A549 (cell line): ENCODE measurements around the gene CHIT1. TPM values are rescaled to one million over a fixed set of nuclear protein-coding genes. Genes with fewer than 3 reads are reported as not detected.

Experiments
- ATAC-seq, 2 experiments: fragments of 200-7000 bp in 1 of 2; fragments of >200 bp in 1 of 2; cut with Nextera tagmentation in 1 of 2; cut with Tn5 transposase in 1 of 2; 3 replicates each; pipeline versions ENCODE4 v1.8.0 to v1.9.1; 2018 to 2020; ENCODE audit warnings: mild to moderate bottlenecking in 1 of 2, moderate library complexity in 1 of 2
- CTCF ChIA-PET: fragments of 300-600 bp; sonication (Branson Sonifier 250); formaldehyde crosslinking; extraction: SDS; loops from one replicate; lab custom pipeline; 2021; ENCODE audit warnings: antibody characterized with exemption, inconsistent platforms; lab: Yijun Ruan, JAX
- POLR2A ChIA-PET: fragments of 350-600 bp; formaldehyde crosslinking; extraction: SDS; loops from one replicate; lab custom pipeline; 2021; ENCODE audit warnings: antibody characterized with exemption, inconsistent platforms; lab: Yijun Ruan, JAX
- DNase-seq, 2 experiments: peaks; one replicate each; pipeline versions ENCODE4 v3.0.0 to v3.0.0-alpha.2; 2011 to 2016; ENCODE audit warnings: low read depth in 1 of 2, low spot score in 1 of 2
- FAIRE-seq: peaks from 2 replicates; lab custom pipeline; 2011; peaks lifted over from hg19 to GRCh38; lab: Jason Lieb, UNC
- H3K27ac ChIP-seq, 2 experiments: fragments of >200 bp; sonication (Bioruptor Twin); formaldehyde crosslinking; 3 replicates each; pipeline ENCODE4 v1.5.1; 2016 to 2017
- H3K4me1 ChIP-seq: fragments of >200 bp; sonication (Bioruptor Twin); formaldehyde crosslinking; 3 replicates; pipeline ENCODE4 v1.6.1; 2016
- H3K4me2 ChIP-seq: fragments of >200 bp; sonication (Bioruptor Twin); formaldehyde crosslinking; 3 replicates; pipeline ENCODE4 v1.6.1; 2016
- H3K4me3 ChIP-seq: fragments of >200 bp; sonication (Bioruptor Twin); formaldehyde crosslinking; 3 replicates; pipeline ENCODE4 v1.5.1; 2016
- H3K9me3 ChIP-seq: fragments of >200 bp; sonication (Bioruptor Twin); formaldehyde crosslinking; 3 replicates; pipeline ENCODE4 v1.6.1; 2016
- BHLHE40 ChIP-seq: IDR thresholded peaks from 2 replicates; pipeline ENCODE4 v1.6.1; 2012; ENCODE audit warnings: low read depth, low read length, inconsistent platforms
- CBX8 ChIP-seq: fragments of 200-600 bp; sonication (generic); IDR thresholded peaks from 2 replicates; pipeline ENCODE4 v1.6.1; 2016
- EP300 ChIP-seq, 2 experiments: fragments of >200 bp; sonication (Bioruptor Twin); formaldehyde crosslinking; IDR thresholded peaks; 2 replicates in 1 of 2; 3 replicates in 1 of 2; pipeline ENCODE4 v1.6.1; 2016 to 2017
- FOXS1 ChIP-seq: fragments of 250-450 bp; sonication (Bioruptor Pico); IDR thresholded peaks from 2 replicates; pipeline ENCODE4 v1.5.0; 2020; ENCODE audit warnings: mild to moderate bottlenecking, moderate library complexity
- HOXA7 ChIP-seq: fragments of 250-450 bp; sonication (Bioruptor Pico); IDR thresholded peaks from 2 replicates; pipeline ENCODE4 v1.5.0; 2020; ENCODE audit warnings: mild to moderate bottlenecking, moderate library complexity
- HOXB5 ChIP-seq: fragments of 250-450 bp; sonication (Bioruptor Pico); IDR thresholded peaks from 2 replicates; pipeline ENCODE4 v1.5.0; 2020; ENCODE audit warnings: mild to moderate bottlenecking, moderate library complexity
- NFE2L2 ChIP-seq: fragments of 150-350 bp; conservative IDR thresholded peaks from 2 replicates; pipeline ENCODE4 v1.6.1; 2014; ENCODE audit warnings: low read length
- PHF8 ChIP-seq: fragments of 200-600 bp; sonication (generic); IDR thresholded peaks from 2 replicates; pipeline ENCODE4 v1.6.1; 2016; ENCODE audit warnings: low read depth, mild to moderate bottlenecking, antibody characterized with exemption, moderate library complexity, borderline replicate concordance
- RAD21 ChIP-seq, 2 experiments: fragments of >200 bp in 1 of 2; sonication (Bioruptor Twin) in 1 of 2; formaldehyde crosslinking in 1 of 2; IDR thresholded peaks in 1 of 2; conservative IDR thresholded peaks in 1 of 2; 2 replicates in 1 of 2; 3 replicates in 1 of 2; pipeline ENCODE4 v1.6.1; 2012 to 2018; ENCODE audit warnings: inconsistent platforms in 1 of 2
- SMC3 ChIP-seq: fragments of >200 bp; sonication (Bioruptor Twin); formaldehyde crosslinking; IDR thresholded peaks from 3 replicates; pipeline ENCODE4 v1.6.1; 2018; ENCODE audit warnings: inconsistent platforms
- WGBS: methylation state at CpG from one replicate; pipeline ENCODE4 v1.1.6; 2017; ENCODE audit errors: missing lambda C conversion rate; 5-methylcytosine and 5-hydroxymethylcytosine counted together
- polyA plus RNA-seq, 4 experiments: library from polyadenylated mRNA; depleted of rRNA in 3 of 4; stranded (reverse); fragments of >200 nt; fragmentation: RNase III in 1 of 4; extraction: RNeasy Plus Mini Kit Qiagen cat#74134 plus additional on column Dnase treatment in 1 of 4; gene quantifications; 2 replicates in 3 of 4; 3 replicates in 1 of 4; pipeline ENCODE4 v1.2.3, GENCODE V29; 2011 to 2017
- TF ChIP-seq, protein P1 (sequence below): fragments of >200 bp; sonication (Bioruptor Twin); formaldehyde crosslinking; IDR thresholded peaks from 3 replicates; pipeline ENCODE4 v1.5.1; 2016

Gene CHIT1
- polyA plus RNA-seq, 2 of the 4 experiments (the other 2 are of a cell fraction), result not detected

GRCh38 chr1:203173011-203173555 lies 56.4 kb downstream of the CHIT1 start:
- no peak overlapping the region for H3K4me2 ChIP-seq

GRCh38 chr1:203172184-203173010 lies 57.1 kb downstream of the CHIT1 start:
- DNase-seq, result peak; percentile 67 to 78
- TF ChIP-seq PHF8 (no peak), RAD21 (conservative IDR thresholded peaks at IDR 0.05 in 1 of 2, IDR thresholded peaks at IDR 0.05 in 1 of 2) (peak; percentile 61 to 68), SMC3 (peak; percentile 85)
- TF ChIP-seq, protein P1, sequence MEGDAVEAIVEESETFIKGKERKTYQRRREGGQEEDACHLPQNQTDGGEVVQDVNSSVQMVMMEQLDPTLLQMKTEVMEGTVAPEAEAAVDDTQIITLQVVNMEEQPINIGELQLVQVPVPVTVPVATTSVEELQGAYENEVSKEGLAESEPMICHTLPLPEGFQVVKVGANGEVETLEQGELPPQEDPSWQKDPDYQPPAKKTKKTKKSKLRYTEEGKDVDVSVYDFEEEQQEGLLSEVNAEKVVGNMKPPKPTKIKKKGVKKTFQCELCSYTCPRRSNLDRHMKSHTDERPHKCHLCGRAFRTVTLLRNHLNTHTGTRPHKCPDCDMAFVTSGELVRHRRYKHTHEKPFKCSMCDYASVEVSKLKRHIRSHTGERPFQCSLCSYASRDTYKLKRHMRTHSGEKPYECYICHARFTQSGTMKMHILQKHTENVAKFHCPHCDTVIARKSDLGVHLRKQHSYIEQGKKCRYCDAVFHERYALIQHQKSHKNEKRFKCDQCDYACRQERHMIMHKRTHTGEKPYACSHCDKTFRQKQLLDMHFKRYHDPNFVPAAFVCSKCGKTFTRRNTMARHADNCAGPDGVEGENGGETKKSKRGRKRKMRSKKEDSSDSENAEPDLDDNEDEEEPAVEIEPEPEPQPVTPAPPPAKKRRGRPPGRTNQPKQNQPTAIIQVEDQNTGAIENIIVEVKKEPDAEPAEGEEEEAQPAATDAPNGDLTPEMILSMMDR, result peak; percentile 78
- Histone ChIP-seq H3K4me3 (no peak overlapping the region), H3K27ac (no peak overlapping the region), H3K4me1 (peaks cover 18% of the 10 kb centered on the region), H3K9me3 (no peaks in the 10 kb centered on the region), H3K4me2 (no peak overlapping the region)
- ATAC-seq, result peak; percentile 67 to 93
- no peak for FAIRE-seq
- POLR2A ChIA-PET, result no interaction called here
- CTCF ChIA-PET, result interaction anchor here (0.6 to 13.2 kb wide), 46 partner anchors 9 to 579 kb away, joined by 3 to 188 read pairs (median 5); partner anchors contain the start of genes ADORA1 and CHI3L1
- 34% methylated on average over 6 of the region's 8 CpGs for WGBS

More at GRCh38 chr1:203173011-203173555, 56.4 kb downstream of the CHIT1 start:
- ChIA-PET POLR2A (no interaction called here), CTCF (interaction anchor here (0.6 to 13.2 kb wide), 34 partner anchors 8 to 163 kb away, joined by 3 to 188 read pairs (median 6); partner anchors contain the start of genes ADORA1 and CHI3L1)
- no peak for FAIRE-seq
- peaks cover 25% of the 10 kb centered on the region for H3K4me1 ChIP-seq
- no peak overlapping the region for H3K27ac ChIP-seq
- H3K9me3 ChIP-seq, result no peaks in the 10 kb centered on the region
- no peak overlapping the region for H3K4me3 ChIP-seq
- DNase-seq, result no peak
- ATAC-seq, result no peak
- TF ChIP-seq CBX8, result no peak
- WGBS, result 63% methylated on average over 2 of the region's 2 CpGs

DNA sequence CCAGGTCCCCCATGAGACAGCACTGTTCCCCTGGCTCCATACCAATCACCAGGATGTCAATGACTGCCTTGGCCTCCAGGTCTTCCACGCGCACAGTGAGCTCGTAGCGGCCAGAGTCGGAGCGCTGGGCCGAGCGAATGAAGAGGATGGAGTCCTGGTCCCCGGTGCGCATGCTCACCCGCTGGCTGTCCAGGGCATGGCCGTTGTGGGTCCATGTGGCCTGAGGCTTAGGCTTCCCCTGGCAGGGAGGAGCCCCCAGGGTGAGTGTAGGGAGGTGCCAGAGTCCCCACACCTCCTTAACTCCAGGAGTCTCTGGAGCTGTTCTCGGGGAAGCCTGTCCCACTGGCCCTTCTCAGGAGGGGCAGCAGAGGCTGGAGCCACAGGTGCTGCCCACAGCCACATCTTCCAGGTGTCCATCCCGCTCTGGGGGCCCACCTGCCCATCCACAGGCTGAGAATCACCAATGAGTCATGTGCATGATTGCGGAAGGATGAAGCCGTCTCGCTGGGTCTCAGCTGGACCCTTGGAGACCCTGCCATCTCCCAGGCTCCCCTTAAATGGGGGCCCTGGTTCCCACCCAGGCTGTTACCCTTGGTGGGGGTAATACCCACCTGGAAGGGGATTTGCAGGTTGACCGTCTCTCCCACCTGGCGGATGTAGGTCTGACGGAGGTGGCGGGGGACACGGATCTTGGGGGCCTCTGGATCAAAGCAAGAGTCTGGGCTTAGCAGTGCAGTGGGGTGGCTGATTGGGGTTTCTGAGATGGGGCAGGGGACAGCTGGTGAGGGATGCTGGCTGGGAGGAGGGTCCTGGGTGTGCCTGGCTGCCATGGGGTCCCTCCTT lies 57.9 kb downstream of the CHIT1 start:
- no peak for TF ChIP-seq EP300 (IDR thresholded peaks at IDR 0.05)
- Histone ChIP-seq H3K4me1 (peaks cover 10% of the 10 kb centered on the region), H3K4me3 (no peak overlapping the region), H3K27ac (no peak overlapping the region), H3K9me3 (no peaks in the 10 kb centered on the region), H3K4me2 (no peak overlapping the region)
- WGBS, result 78% methylated on average over 15 of the region's 22 CpGs
- ChIA-PET POLR2A (no interaction called here), CTCF (interaction anchor here (0.6 to 13.2 kb wide), 37 partner anchors 10 to 580 kb away, joined by 3 to 188 read pairs (median 6); partner anchors contain the start of genes ADORA1 and CHI3L1)
- no peak for FAIRE-seq
- no peak for DNase-seq
- no peak for ATAC-seq

- DNase-seq (no peak), FAIRE-seq (no peak), ATAC-seq (no peak)
- ChIA-PET CTCF (interaction anchor here (1.0 to 13.2 kb wide), 16 partner anchors 9 to 131 kb away, joined by 3 to 188 read pairs (median 12); partner anchors contain the start of gene ADORA1), POLR2A (no interaction called here)
- Histone ChIP-seq H3K4me3 (no peak overlapping the region), H3K4me1 (peaks cover 7% of the 10 kb centered on the region; the same call in 1 of the 3 replicates), H3K9me3 (no peaks in the 10 kb centered on the region), H3K27ac (no peak overlapping the region), H3K4me2 (no peak overlapping the region)
- 26% methylated on average over 8 of the region's 8 CpGs for WGBS
- TF ChIP-seq BHLHE40, result no peak
- no peak for TF ChIP-seq FOXS1 (CRISPR knock-in tag)
- TF ChIP-seq NFE2L2, result no peak
- no peak for TF ChIP-seq HOXB5 (CRISPR knock-in tag)
- no peak for TF ChIP-seq HOXA7
- TF ChIP-seq PHF8, result no peak
- TF ChIP-seq, all 56 proteins: peak for 0
These were observed 58.7 kb downstream of the CHIT1 start for GRCh38 chr1:203170625-203171330.
